Measurements from ENCODE around the gene GXYLT1.
"Not testable (repeated sequence)": the region's sequence is repeated elsewhere in the genome, so short reads cannot be mapped to it uniquely, and the experiment has no call there.

GXYLT1 gene

GRCh38 chr12:42144158-42144407 is 591 bp downstream of the GXYLT1 start:
- DNase-seq (ENCODE audit: low read depth) = no peak

- DNase-seq (ENCODE audit: low read depth) = no peak
Measured at GRCh38 chr12:42143452-42144157, 1.1 kb downstream of the GXYLT1 start.

- no peak for DNase-seq (ENCODE audit: low read depth)
Measured at GRCh38 chr12:42141981-42142606, 2.6 kb downstream of the GXYLT1 start.

- no peak for DNase-seq (ENCODE audit: low read depth)
Measured at GRCh38 chr12:42140901-42141300, 3.8 kb downstream of the GXYLT1 start.

GRCh38 chr12:42135259-42135814 is 9.3 kb downstream of the GXYLT1 start:
- peak; percentile 71 for DNase-seq (ENCODE audit: low read depth)

GRCh38 chr12:42130672-42131402 is 13.8 kb downstream of the GXYLT1 start:
- DNase-seq (ENCODE audit: low read depth) = no peak

- DNase-seq (ENCODE audit: low read depth) = peak; percentile 61
Measured at GRCh38 chr12:42129595-42130204, 15.0 kb downstream of the GXYLT1 start.

- no peak for DNase-seq (ENCODE audit: low read depth)
Measured at GRCh38 chr12:42128888-42129287, 15.8 kb downstream of the GXYLT1 start.

- DNase-seq (ENCODE audit: low read depth) = no peak
Measured at GRCh38 chr12:42128327-42128726, 16.3 kb downstream of the GXYLT1 start.

GRCh38 chr12:42126963-42127362 is 17.7 kb downstream of the GXYLT1 start:
- DNase-seq (ENCODE audit: low read depth) = no peak

GRCh38 chr12:42125388-42125767 is 19.3 kb downstream of the GXYLT1 start:
- DNase-seq (ENCODE audit: low read depth) = no peak

- no peak for DNase-seq (ENCODE audit: low read depth)
Measured at GRCh38 chr12:42124764-42125387, 19.8 kb downstream of the GXYLT1 start.

GRCh38 chr12:42119085-42119633 is 25.5 kb downstream of the GXYLT1 start:
- peak; percentile 52 for DNase-seq (ENCODE audit: low read depth)

- no peak for DNase-seq (ENCODE audit: low read depth)
Measured at GRCh38 chr12:42118136-42118879, 26.4 kb downstream of the GXYLT1 start.

GRCh38 chr12:42109031-42109430 is 35.6 kb downstream of the GXYLT1 start:
- no peak for DNase-seq (ENCODE audit: low read depth)

GRCh38 chr12:42106791-42107190 is 37.9 kb downstream of the GXYLT1 start:
- DNase-seq (ENCODE audit: low read depth) = not testable (repeated sequence)

GRCh38 chr12:42104784-42105183 is 39.9 kb downstream of the GXYLT1 start:
- no peak for DNase-seq (ENCODE audit: low read depth)

GRCh38 chr12:42104087-42104486 is 40.6 kb downstream of the GXYLT1 start:
- DNase-seq (ENCODE audit: low read depth) = no peak

GRCh38 chr12:42103155-42103554 is 41.5 kb downstream of the GXYLT1 start:
- DNase-seq (ENCODE audit: low read depth) = no peak

- no peak for DNase-seq (ENCODE audit: low read depth)
Measured at GRCh38 chr12:42102720-42103119, 42.0 kb downstream of the GXYLT1 start.

- no peak for DNase-seq (ENCODE audit: low read depth)
Measured at GRCh38 chr12:42099433-42099832, 45.2 kb downstream of the GXYLT1 start.

Measured in stromal cell of bone marrow (primary cell).